HG03064 (cell line): Measurements from ENCODE around the gene POU2F2.

Experiments used
- ATAC-seq: cut with Tn5 transposase; IDR thresholded peaks from one replicate; pipeline ENCODE4 v1.9.1; 2021; ENCODE audit warnings: low read depth; ENCODE audit not compliant: unreplicated experiment

POU2F2 gene

DNA sequence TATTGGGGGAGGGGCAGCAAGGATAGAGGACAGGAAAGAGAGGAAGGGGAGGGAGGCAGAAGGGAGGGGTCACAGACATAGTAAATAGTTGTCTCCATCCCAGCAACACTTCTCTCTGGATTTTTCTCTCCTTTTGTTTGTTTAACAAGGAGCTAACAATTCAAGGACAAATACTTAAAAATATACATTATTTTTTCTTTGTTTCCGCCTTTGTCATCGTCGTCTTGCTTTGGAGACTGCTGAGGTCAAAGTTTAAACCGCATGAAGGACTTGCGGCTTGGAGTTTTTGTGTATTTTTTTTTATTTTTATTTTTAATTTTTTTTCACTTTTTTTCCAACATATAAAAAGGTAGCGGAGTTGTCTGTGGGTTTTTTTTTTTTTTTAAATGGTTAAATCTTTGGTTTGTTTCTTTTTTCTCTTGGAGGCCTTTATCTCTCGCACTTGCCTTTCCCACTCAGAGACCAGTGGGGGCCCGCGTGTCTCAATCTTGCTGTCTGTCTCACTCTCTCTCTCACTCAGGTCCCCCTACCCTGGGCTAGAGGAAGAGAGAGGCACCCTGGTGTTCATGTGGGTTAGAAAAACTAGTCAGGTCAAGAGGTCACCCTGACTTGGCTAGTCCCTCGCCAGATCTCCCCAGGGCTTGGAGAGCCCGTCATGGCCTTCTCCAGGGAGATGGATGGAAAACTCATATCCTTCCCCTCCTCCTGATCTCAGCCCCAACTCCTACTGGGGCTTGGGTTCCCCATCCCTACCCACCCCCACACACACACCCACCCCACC, 45.3 kb downstream of the POU2F2 start:
- no peak for ATAC-seq

DNA sequence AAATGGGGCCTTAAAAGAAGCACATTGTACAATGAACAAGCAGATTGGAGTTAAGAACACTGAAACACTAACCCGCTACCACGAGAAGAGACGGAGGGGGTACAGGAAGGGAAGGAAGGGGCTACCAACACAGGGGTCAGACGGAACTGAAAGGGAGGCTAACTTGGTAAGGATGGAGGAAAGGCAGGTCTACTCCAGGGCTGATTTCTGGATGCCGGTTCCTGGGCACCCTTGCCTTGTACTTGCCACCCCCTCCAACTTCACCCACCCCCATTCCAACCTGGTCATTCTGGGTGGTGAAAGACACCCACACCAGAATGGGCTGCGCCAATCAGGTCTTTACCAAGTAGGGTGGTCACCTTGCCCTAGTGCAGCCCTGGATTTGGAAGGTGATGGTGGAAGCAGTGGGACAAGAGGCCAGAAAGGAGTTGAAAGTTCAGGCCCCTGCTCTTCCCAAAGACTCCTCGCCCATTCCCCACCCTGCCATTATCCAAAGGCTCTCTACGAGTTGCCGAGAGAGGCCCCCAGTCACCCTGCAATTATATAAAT, 46.0 kb downstream of the POU2F2 start:
- no peak for ATAC-seq

DNA sequence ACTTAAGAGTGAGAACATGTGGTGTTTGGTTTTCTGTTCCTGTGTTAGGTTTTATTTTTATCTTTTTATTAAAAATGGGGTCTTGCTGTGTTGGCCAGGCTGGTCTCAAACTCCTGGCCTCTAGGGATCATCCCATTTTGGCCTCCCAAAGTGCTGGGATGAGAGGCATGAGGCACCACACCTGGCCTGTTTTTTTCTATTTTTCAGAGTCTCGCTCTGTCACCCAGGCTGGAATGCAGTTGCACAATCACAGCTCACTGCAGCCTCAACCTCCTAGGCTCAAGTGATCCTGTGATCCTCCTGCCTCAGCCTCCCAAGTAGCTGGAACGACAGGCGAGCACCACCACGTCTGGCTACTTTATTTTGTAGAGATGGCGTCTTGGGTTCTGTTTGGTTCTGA, 48.7 kb downstream of the POU2F2 start:
- ATAC-seq, result no peak

DNA sequence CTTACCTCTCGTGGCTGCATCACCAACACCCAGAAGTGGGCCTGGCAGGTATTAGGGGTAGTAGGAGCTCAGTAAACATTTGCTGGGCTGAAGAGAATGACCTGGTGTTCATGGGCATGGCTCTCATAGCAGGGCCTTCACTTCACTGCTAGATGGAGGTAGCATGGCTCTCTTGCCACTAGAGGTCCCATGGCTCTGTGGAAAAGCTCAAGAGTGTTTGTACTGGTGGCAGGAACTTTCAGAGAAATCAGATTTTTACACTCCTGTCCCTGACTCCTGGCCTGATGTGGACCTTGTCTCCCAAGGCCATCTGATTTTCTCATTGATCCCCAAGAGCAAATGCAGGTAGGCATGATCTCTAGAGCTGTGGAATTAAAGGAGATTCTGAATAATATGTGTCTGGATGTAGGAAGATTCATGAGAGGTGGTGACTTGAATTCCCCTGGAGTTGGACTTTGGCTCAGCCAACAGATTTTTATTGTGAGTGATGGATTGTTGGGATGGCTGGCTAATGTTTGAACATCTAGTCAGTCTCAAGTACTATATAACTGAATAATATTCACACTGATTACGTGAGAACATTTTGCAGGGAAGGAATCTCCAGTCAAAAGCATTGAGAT, 50.6 kb downstream of the POU2F2 start:
- no peak for ATAC-seq

DNA sequence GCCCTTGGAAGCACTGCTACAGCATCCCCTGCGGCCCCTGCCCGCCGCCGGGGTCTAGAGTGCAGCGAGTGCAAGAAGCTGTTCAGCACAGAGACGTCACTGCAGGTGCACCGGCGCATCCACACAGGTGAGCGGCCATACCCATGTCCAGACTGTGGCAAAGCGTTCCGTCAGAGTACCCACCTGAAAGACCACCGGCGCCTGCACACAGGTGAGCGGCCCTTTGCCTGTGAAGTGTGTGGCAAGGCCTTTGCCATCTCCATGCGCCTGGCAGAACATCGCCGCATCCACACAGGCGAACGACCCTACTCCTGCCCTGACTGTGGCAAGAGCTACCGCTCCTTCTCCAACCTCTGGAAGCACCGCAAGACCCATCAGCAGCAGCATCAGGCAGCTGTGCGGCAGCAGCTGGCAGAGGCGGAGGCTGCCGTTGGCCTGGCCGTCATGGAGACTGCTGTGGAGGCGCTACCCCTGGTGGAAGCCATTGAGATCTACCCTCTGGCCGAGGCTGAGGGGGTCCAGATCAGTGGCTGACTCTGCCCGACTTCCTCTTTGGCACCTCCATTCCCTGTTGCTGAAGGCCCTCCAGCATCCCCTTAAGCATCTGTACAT, 51.4 kb downstream of the POU2F2 start:
- ATAC-seq, result no peak

DNA sequence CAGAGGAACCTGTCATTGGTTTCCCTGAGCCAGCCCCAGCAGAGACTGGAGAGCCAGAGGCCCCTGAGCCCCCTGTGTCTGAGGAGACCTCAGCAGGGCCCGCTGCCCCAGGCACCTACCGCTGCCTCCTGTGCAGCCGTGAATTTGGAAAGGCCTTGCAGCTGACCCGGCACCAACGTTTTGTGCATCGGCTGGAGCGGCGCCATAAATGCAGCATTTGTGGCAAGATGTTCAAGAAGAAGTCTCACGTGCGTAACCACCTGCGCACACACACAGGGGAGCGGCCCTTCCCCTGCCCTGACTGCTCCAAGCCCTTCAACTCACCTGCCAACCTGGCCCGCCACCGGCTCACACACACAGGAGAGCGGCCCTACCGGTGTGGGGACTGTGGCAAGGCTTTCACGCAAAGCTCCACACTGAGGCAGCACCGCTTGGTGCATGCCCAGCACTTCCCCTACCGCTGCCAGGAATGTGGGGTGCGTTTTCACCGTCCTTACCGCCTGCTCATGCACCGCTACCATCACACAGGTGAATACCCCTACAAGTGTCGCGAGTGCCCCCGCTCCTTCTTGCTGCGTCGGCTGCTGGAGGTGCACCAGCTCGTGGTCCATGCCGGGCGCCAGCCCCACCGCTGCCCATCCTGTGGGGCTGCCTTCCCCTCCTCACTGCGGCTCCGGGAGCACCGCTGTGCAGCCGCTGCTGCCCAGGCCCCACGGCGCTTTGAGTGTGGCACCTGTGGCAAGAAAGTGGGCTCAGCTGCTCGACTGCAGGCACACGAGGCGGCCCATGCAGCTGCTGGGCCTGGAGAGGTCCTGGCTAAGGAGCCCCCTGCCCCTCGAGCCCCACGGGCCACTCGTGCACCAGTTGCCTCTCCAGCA, 52.1 kb downstream of the POU2F2 start:
- ATAC-seq, result no peak

DNA sequence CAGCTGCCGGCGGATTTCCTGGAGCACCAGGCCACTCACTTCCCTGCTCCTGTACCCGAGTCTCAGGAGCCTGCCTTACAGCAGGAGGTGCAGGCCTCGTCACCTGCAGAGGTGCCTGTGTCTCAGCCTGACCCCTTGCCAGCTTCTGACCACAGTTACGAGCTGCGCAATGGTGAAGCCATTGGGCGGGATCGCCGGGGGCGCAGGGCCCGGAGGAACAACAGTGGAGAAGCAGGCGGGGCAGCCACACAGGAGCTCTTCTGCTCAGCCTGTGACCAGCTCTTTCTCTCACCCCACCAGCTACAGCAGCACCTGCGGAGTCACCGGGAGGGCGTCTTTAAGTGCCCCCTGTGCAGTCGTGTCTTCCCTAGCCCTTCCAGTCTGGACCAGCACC, 53.0 kb downstream of the POU2F2 start:
- ATAC-seq, result no peak

DNA sequence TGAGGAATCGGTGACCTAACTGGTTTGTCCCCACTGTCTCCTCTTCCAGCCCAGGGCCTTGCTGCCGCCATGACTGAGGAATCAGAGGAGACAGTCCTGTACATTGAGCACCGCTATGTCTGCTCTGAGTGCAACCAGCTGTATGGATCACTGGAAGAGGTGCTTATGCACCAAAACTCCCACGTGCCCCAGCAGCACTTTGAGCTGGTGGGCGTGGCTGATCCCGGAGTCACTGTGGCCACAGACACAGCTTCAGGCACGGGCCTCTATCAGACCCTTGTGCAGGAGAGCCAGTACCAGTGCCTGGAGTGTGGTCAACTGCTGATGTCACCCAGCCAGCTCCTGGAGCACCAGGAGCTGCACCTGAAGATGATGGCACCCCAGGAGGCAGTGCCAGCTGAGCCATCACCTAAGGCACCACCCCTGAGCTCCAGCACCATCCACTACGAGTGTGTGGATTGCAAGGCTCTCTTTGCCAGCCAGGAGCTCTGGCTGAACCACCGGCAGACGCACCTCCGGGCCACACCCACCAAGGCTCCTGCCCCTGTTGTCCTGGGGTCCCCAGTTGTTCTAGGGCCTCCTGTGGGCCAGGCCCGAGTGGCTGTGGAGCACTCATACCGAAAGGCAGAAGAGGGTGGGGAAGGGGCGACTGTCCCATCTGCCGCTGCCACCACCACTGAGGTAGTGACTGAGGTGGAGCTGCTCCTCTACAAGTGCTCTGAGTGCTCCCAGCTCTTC, 53.5 kb downstream of the POU2F2 start:
- ATAC-seq, result no peak

DNA sequence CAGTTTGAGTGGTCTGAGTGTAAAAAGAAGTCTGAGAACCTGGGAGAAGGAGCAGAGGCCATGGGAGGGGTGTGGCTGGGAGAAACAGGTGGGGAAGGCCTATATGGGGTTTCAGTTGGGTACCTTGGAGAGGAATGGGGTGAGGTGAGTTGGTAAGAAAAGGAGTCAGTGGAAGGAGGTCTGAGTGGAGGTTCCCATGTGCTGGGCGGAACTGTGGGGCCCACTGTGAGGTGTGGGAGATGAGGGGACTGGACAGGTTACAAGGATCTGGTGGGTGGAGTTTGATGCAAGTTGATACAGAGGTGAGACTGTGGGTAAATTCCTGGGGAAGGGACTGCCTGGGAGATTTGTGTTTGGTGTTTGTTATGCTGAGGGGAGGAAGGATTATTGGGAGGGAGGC, 54.2 kb downstream of the POU2F2 start:
- ATAC-seq, result no peak

DNA sequence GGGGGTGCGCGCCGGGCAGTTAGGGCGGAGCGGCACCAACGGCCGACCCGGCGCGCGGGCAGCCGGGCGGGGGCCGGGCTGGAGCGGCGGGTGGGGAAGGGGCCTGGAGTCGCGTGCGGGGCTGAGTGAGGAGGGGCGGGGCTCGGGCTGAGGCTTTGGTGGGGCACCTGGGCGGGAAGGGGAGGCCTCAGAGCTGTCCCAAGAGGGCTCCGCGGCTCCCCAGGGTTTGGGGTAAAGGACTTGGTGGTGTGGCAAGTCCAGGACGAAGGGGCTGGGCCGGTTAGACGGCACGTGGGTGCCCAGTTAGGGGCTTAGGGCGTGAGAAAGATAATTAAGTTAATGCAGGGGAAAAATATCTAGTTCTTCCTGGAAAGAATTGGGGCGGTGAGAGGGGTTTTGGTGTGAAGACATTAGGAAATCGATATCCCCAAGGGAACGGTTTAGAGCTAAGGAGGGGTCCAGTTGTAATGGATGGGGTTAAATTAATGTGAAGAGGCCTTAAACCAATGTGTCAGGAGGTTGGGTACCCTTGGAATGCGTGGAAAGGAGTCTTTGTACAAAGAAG, 55.8 kb downstream of the POU2F2 start:
- ATAC-seq, result peak; percentile 13

DNA sequence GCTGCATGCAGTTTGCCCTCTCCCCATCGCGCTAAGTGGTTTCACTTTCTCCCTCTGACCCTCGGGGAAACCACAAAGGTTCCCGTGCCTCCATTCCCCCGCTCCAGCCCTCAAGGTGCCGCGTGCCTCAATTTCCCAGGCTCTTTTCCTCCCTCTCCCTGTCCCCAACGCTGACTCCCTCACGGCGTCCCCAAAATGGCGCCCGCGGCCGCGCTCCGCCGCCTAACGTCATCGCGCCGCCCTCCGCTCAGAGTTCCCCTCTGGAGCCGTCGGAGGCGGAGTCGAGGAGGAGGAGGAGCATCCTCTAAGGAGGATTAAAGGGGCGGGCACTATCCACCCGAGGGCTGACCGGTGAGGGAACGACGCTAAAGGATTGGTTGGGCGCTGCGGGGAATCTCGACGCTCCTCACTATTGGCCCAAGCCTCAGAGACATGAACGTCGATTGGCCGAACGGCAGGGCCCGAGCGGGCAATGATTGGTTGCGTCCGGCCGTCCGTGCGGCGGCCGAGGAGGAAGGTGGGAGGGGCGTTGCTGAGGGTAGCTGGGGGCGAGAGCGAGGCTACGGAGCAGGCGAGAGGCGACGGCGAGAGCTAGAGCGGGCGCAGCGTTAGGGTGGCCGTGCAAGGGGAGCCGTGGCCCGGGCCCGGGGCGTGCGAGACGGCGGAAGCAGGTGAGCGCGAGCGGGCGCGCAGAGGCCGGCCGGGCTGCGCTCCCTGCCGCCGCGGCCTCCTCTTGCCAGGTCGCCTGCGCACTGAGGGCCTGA, 56.4 kb downstream of the POU2F2 start, which contains the start of gene ZNF574:
Gene ZNF574 (plus strand): TSS at position 551 of the 764 bp plus-strand sequence. CDS start 2,441 bp downstream, outside the sequence.
- ATAC-seq, result peak; percentile 77

DNA sequence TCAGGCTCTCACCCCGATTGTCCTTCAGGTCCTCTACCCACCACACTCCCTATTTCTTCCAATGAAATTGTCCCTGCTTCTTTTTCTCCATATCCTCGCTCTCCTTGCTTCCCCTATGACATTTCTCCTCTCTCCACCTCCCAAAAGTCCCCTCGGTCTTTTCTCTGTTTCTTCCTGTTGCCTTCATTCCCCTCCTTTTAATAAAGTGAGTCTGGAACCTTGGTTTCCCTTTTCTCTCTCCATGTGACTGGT, 57.0 kb downstream of the POU2F2 start:
- ATAC-seq, result no peak

DNA sequence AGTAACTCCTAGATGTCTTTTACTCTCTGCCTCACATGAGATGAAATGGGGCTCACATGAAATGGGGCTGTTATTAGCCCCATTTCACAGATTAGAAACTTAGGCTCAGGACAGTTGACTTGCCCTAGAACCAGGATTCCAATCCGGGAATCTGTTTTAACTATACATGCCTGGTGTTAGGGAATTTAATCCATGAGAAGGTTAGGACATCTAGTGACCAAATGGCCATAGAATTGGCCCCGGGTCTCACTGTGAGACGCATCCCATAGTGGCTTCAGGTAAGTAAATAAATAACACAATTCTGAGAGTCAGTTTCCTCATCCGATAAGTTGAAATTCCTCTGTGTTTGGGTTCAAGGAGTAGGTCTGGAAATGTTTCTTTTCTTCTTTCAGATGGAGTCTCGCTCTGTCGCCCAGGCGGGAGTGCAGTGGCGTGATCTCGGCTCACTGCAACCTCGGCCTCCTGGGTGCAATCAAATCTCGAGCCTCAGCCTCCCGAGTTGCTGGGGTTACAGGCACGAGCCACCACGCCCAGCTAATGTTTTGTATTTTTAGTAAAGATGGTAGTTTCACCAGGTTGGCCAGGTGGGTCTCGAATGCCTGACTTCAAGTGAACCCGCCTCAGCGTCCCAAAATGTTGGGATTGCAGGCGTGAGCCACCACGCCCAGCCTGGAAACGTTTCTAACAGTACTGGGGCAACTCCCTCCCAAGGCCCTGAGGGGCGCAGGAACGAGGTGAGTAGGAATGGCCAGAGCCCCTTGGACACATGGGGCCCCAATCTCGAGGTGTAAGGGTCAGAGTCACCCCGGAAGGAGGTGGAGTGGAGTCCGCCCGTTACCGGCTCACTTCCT, 57.5 kb downstream of the POU2F2 start:
- ATAC-seq, result no peak

DNA sequence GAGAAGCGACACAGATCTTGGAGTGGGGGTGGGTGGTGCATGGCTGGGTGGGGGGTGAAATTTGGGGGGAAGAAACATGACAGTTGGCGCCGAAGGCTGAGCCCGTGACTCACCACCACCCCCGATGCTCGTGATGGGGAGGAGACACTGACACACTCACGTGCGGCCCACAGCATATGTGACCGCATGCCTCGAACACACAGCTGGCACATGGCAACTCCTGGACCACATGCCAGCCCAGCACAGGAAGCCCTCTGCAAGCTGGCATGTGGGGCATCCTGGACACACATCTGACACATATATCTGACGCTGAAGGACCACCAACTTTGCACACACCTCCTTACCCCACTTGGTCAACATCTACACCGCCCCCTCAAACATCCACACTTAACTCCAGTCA, 61.0 kb downstream of the POU2F2 start:
- no peak for ATAC-seq

DNA sequence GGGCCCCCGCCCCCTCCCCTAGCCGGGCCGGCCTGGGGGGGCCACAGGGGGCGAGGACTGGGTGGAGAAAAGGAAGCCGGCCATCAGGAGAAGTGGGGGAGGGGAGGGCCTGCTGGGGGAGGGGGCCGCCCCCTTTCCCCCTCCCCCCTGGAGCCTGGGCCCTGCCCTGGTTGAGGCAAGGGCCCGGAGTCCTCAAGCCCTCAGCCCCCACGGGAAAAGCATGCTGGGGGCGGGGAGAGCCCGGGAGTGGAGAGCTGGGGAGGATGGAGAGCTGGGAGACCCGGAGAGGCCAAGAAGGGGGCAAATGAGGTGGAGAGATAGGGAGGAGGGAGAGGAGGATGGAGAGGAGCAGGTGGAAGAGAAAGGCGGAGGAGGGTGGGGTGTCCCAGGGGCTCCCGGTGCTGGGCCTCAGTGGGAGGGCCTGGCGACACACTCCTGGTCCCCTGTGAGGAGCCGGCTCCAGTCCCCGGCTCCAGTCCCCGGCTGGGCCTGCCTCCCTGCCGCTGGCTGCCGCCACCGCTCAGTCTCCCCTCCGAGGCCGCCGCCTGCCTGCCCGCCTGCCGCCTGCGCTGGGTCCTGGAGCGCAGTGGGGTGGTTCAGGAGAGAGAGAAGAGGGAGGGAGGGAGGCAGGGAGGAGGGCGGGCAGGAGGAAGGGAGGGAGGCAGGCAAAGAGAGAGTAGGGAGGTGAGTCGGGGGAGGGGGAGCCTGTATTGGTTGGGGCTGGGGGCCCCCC, 62.5 kb downstream of the POU2F2 start, which contains the start of gene GRIK5:
Gene GRIK5 (minus strand): TSS at position 588 of the 733 bp plus-strand sequence. CDS start 4,436 bp downstream, outside the sequence.
- no peak for ATAC-seq

DNA sequence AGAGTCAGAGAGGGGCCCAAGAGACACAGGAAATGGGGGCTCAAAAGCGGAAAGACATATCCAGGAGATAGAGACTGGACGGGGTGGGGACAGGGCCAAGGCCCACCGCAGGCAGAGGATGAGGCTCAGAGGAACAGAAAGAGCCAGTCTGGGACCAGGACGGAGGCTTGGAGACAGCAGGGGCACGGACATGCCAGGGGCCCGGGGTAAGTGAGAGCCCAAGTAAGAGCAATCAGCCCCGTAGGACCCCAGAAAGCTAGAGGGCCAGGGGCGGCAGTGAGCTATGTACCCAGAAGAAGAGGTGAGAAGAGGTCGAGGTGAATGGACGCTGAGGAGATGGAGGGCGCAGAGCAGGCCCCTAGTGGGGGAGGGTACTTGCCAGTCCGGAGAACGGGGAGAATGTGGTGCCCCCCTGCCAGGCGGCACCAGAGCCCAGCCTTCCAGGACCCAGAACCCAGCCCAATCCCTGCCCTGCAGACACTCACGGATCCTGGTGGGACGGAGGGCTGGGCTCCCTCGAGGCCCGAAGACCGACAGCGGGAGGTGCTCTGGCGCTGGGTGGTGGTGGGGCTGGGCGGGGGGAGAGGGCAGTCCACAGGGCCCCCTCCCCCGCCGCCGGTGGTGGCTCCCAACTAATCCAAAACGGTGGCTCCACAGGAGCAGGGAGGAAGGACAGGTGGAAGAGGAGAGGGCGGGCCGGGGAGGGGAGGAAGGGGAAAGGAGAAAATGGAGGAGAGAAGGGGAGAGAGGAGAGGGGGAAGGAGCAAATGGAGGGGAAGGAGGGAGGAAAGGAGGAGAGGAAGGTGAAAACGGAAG, 63.3 kb downstream of the POU2F2 start:
- no peak for ATAC-seq

DNA sequence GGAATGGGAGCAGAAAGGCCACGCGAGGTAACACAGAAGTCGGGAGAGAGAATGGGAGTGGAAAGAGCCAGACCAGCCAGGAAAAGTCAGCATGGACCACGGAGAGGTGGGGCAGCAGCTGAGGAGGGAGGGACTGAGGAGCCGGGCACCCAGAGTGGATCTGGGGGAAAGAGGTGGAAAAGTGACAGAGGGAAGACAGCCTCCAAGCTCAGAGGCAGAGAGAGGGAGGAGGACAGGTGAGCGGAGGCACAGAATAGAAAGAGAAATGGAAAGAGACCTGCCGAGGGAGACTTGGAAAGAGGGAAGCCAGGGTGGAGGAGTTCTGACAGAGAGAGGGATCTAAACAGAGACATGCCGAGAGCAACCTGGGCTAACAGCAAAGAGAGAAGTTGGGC, 63.9 kb downstream of the POU2F2 start:
- no peak for ATAC-seq
